ENCODE results near the gene MKLN1.
A peak's percentile ranks its signal among the peaks of the same experiment; 100 is the strongest.

GRCh38 chr7:131524703-131525102, 197.0 kb downstream of the MKLN1 start:
- TF ChIP-seq, protein P1, sequence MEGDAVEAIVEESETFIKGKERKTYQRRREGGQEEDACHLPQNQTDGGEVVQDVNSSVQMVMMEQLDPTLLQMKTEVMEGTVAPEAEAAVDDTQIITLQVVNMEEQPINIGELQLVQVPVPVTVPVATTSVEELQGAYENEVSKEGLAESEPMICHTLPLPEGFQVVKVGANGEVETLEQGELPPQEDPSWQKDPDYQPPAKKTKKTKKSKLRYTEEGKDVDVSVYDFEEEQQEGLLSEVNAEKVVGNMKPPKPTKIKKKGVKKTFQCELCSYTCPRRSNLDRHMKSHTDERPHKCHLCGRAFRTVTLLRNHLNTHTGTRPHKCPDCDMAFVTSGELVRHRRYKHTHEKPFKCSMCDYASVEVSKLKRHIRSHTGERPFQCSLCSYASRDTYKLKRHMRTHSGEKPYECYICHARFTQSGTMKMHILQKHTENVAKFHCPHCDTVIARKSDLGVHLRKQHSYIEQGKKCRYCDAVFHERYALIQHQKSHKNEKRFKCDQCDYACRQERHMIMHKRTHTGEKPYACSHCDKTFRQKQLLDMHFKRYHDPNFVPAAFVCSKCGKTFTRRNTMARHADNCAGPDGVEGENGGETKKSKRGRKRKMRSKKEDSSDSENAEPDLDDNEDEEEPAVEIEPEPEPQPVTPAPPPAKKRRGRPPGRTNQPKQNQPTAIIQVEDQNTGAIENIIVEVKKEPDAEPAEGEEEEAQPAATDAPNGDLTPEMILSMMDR (conservative IDR thresholded peaks at IDR 0.05; ENCODE audit: low read depth, low read length) = no peak
- TF ChIP-seq RFX5 (IDR thresholded peaks at IDR 0.05; ENCODE audit: low read depth, low read length) (no peak), SMC3 (IDR thresholded peaks at IDR 0.05; ENCODE audit: low read depth, low read length) (no peak), POLR2A (IDR thresholded peaks at IDR 0.05; ENCODE audit: low read depth, low read length) (no peak), MAFK (IDR thresholded peaks at IDR 0.05; ENCODE audit: low read depth, low read length) (peak; percentile 76), BHLHE40 (IDR thresholded peaks at IDR 0.05; ENCODE audit: low read depth, low read length) (no peak), CHD1 (IDR thresholded peaks at IDR 0.05; ENCODE audit: low read depth, low read length) (no peak), RAD21 (IDR thresholded peaks at IDR 0.05; ENCODE audit: low read length) (no peak), RCOR1 (IDR thresholded peaks at IDR 0.05; ENCODE audit: insufficient replicate concordance, low read length) (no peak), ELK1 (IDR thresholded peaks at IDR 0.05; ENCODE audit: borderline replicate concordance, low read depth, low read length) (no peak), CEBPB (IDR thresholded peaks at IDR 0.05; ENCODE audit: low read depth, low read length) (no peak)
